Glutamatergic neuron (in vitro differentiated cells): ENCODE data around the gene FAM98A. TPM values are rescaled to one million over a fixed set of nuclear protein-coding genes. Genes with fewer than 3 reads are reported as not detected.
A peak's percentile ranks its signal among the peaks of the same experiment; 100 is the strongest.

Experiments
- DNase-seq: peaks from one replicate; pipeline ENCODE4 v3.0.0; 2022
- H3K27ac Mint-ChIP-seq: one replicate; pipeline ENCODE4 v1.8.0; 2020; ENCODE audit warnings: mild to moderate bottlenecking, mixed read lengths, inconsistent platforms; ENCODE audit not compliant: unreplicated experiment
- H3K27me3 Mint-ChIP-seq: one replicate; pipeline ENCODE4 v1.8.0; 2020; ENCODE audit warnings: mild to moderate bottlenecking, moderate library complexity, mixed read lengths, inconsistent platforms; ENCODE audit not compliant: unreplicated experiment
- H3K36me3 Mint-ChIP-seq: one replicate; pipeline ENCODE4 v1.8.0; 2020; ENCODE audit warnings: mild to moderate bottlenecking, mixed read lengths, inconsistent platforms; ENCODE audit not compliant: unreplicated experiment
- H3K4me1 Mint-ChIP-seq: one replicate; pipeline ENCODE4 v1.8.0; 2020; ENCODE audit warnings: mild to moderate bottlenecking, low read depth, mixed read lengths, inconsistent platforms; ENCODE audit not compliant: unreplicated experiment
- H3K4me3 Mint-ChIP-seq: one replicate; pipeline ENCODE4 v1.8.0; 2020; ENCODE audit warnings: mild to moderate bottlenecking, mixed read lengths, inconsistent platforms; ENCODE audit not compliant: unreplicated experiment
- H3K9me3 Mint-ChIP-seq: one replicate; pipeline ENCODE4 v1.8.0; 2020; ENCODE audit warnings: mild to moderate bottlenecking, moderate library complexity, mixed read lengths, inconsistent platforms; ENCODE audit not compliant: unreplicated experiment
- total RNA-seq: library from RNA; stranded (reverse); fragmentation: NEBNext Ultra II Directional; extraction: Animal tissue kit (Norgen Biotek cat#: 25700); gene quantifications from one replicate; pipeline ENCODE4 v1.2.1, GENCODE V29; 2021; ENCODE audit not compliant: unreplicated experiment
- TF ChIP-seq, protein P1 (sequence below): fragments of 200-600 bp; sonication (generic); IDR thresholded peaks from one replicate; pipeline ENCODE4 v1.5.0; 2021; ENCODE audit not compliant: partially characterized antibody, unreplicated experiment

FAM98A gene
- total RNA-seq, 1 donor from 2014 or later: 38.9 TPM

DNA sequence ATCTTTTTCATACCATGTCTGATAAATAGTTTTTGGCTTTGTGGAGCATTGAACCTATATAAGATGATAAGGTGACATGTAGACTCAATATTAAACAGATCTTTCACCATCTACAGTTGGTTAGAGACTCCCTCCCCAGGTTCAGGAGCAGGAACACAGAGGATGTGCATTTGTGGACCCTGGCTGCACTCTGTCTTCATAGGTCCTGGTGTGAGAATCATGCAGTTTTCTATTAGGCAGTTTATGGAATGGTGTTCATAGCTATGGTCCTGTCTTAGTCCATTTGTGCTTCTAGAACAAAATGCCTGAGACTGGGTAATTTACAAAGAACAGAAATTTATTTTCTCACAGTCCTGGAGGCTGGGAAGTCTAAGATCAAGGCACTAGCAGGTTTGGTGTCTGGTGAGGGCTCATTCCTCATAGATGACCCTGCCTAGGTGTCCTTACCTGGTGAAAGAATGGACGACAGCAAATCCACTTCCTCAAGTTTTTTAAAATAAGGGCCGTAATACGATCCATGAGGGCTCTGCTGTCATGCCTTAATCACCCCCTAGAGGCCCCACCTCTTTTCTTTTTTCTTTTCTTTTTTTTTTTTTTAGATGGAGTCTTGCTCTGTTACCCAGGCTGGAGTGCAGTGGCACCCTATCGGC, 35.3 kb upstream of the FAM98A start:
- peaks cover 5% of the 10 kb centered on the region for H3K4me1 Mint-ChIP-seq
- H3K36me3 Mint-ChIP-seq: no peaks in the 10 kb centered on the region
- no peak for DNase-seq
- peaks cover 4% of the 10 kb centered on the region for H3K9me3 Mint-ChIP-seq
- H3K27me3 Mint-ChIP-seq: peaks cover 3% of the 10 kb centered on the region
- TF ChIP-seq, protein P1, sequence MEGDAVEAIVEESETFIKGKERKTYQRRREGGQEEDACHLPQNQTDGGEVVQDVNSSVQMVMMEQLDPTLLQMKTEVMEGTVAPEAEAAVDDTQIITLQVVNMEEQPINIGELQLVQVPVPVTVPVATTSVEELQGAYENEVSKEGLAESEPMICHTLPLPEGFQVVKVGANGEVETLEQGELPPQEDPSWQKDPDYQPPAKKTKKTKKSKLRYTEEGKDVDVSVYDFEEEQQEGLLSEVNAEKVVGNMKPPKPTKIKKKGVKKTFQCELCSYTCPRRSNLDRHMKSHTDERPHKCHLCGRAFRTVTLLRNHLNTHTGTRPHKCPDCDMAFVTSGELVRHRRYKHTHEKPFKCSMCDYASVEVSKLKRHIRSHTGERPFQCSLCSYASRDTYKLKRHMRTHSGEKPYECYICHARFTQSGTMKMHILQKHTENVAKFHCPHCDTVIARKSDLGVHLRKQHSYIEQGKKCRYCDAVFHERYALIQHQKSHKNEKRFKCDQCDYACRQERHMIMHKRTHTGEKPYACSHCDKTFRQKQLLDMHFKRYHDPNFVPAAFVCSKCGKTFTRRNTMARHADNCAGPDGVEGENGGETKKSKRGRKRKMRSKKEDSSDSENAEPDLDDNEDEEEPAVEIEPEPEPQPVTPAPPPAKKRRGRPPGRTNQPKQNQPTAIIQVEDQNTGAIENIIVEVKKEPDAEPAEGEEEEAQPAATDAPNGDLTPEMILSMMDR: no peak
- H3K4me3 Mint-ChIP-seq: no peak overlapping the region
- no peak overlapping the region for H3K27ac Mint-ChIP-seq

GRCh38 chr2:33633315-33633714, 34.2 kb upstream of the FAM98A start:
- Mint-ChIP-seq H3K27me3 (peaks cover 3% of the 10 kb centered on the region), H3K4me1 (peaks cover 5% of the 10 kb centered on the region), H3K36me3 (no peaks in the 10 kb centered on the region), H3K9me3 (peaks cover 4% of the 10 kb centered on the region), H3K4me3 (peak overlapping the region; percentile 32), H3K27ac (peak overlapping the region; percentile 56)
- TF ChIP-seq, protein P1: no peak
- DNase-seq: no peak

DNA sequence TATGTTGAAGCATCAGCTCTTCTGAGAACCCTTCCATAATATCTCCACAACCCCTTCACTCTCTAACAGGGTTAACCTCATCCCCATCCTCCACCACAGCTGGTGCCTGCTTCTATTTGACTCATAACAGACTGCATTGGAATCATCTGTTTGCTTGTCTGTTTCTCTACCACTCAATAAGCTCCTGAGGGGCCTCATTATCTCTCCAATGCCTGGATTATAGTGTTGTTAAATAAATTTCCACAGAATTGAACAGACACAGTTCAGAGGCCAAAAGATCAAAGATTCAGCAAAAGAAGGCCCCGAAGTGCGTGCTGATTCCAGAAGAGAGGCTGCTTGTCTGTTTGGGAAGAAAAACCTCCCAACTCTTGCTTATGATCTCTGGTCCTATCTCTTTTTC, 33.7 kb upstream of the FAM98A start:
- TF ChIP-seq, protein P1: no peak
- Mint-ChIP-seq H3K4me1 (peaks cover 5% of the 10 kb centered on the region), H3K27ac (peak overlapping the region; percentile 56), H3K4me3 (peak overlapping the region; percentile 32), H3K36me3 (no peaks in the 10 kb centered on the region), H3K27me3 (peaks cover 3% of the 10 kb centered on the region), H3K9me3 (peaks cover 4% of the 10 kb centered on the region)
- peak; percentile 39 for DNase-seq

DNA sequence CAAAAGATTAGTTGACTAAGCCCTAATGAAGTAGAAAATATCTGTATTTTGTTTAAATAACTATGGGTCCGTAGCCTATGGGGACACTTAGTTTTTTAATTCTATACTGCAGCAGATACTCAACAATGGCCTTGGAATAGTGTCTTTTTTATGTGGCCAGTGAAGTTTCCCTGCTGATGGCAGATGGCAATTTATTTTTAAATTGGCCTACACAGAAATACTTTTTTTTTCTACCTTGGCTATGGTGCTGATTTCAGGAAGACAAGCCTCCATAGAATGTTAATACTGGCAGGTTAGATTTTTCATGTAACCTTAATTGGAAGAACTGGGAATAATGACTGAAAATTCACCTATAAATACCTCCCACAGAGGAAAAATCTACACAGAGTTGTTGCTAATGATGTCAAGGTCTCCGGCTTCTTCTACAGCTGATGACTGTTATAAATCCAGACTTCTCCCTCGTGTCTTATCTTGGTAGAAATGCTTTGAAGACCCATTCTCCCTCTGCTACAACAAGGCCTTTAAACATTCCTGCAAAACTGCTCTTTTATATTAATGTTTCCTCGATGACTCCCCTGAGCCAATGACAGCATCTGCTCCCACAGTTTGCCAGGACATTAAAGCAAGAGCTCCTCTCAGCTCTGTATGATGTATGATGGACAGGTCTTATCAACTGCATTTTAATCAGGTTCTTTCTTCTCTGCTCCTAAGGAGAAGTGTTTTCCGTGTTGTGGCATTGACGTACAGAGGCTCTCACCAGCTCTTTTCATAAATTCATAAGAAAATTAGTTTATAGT, 29.1 kb upstream of the FAM98A start:
- TF ChIP-seq, protein P1: no peak
- Mint-ChIP-seq H3K4me3 (no peak overlapping the region), H3K27ac (no peak overlapping the region), H3K36me3 (no peaks in the 10 kb centered on the region), H3K27me3 (peaks cover 3% of the 10 kb centered on the region), H3K9me3 (peaks cover 4% of the 10 kb centered on the region), H3K4me1 (peaks cover 5% of the 10 kb centered on the region)
- no peak for DNase-seq

DNA sequence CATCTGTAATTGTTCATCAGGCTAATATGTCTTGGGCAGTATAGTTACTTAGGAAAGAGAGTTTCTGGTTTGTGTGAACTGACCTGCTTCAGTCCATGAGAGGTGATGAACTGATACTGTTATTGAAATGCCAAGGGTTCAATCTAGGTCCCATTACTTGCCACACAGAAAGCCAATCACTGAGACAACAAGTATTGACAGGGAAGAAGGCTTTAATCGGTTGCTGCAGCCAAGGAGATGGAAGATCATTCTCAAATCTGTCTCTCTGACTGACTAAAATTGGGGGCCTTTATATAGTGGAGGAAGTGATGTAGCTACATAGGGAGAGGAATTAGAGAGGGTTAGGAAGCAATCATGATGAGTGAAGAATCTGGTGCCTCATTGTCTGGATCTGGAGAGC, 19.9 kb upstream of the FAM98A start:
- H3K9me3 Mint-ChIP-seq: peaks cover 4% of the 10 kb centered on the region
- no peaks in the 10 kb centered on the region for H3K4me1 Mint-ChIP-seq
- DNase-seq: no peak
- H3K27me3 Mint-ChIP-seq: no peaks in the 10 kb centered on the region
- TF ChIP-seq, protein P1: no peak
- no peak overlapping the region for H3K27ac Mint-ChIP-seq
- peaks cover 7% of the 10 kb centered on the region for H3K36me3 Mint-ChIP-seq
- no peak overlapping the region for H3K4me3 Mint-ChIP-seq
